ENCODE data around the gene SPATA1.
"Not testable (repeated sequence)": the region's sequence is repeated elsewhere in the genome, so short reads cannot be mapped to it uniquely, and the experiment has no call there.

SPATA1 gene

GRCh38 chr1:84587099-84587498 lies 80.9 kb downstream of the SPATA1 start:
- DNase-seq (ENCODE audit: low read depth in 2 of 2), result no peak

GRCh38 chr1:84594959-84595358 lies 88.8 kb downstream of the SPATA1 start:
- not testable (repeated sequence) for DNase-seq (ENCODE audit: low read depth in 2 of 2)

GRCh38 chr1:84597011-84597410 lies 90.8 kb downstream of the SPATA1 start:
- DNase-seq (ENCODE audit: low read depth in 2 of 2), result no peak

- DNase-seq (ENCODE audit: low read depth in 2 of 2), result no peak
Measured at GRCh38 chr1:84598418-84598817, 92.2 kb downstream of the SPATA1 start.

- DNase-seq (ENCODE audit: low read depth in 2 of 2), result no peak
Measured at GRCh38 chr1:84598846-84599741, 92.9 kb downstream of the SPATA1 start.

- no peak for DNase-seq (ENCODE audit: low read depth in 2 of 2)
Measured at GRCh38 chr1:84600796-84601195, 94.6 kb downstream of the SPATA1 start.

- no peak for DNase-seq (ENCODE audit: low read depth in 2 of 2)
Measured at GRCh38 chr1:84603223-84603622, 97.0 kb downstream of the SPATA1 start.

- DNase-seq (ENCODE audit: low read depth in 2 of 2), result no peak
Measured at GRCh38 chr1:84603941-84604830, 98.0 kb downstream of the SPATA1 start.

GRCh38 chr1:84605157-84605556 lies 99.0 kb downstream of the SPATA1 start:
- no peak for DNase-seq (ENCODE audit: low read depth in 2 of 2)

GRCh38 chr1:84606977-84607376 lies 100.8 kb downstream of the SPATA1 start:
- DNase-seq (ENCODE audit: low read depth in 2 of 2), result no peak

- no peak for DNase-seq (ENCODE audit: low read depth in 2 of 2)
Measured at GRCh38 chr1:84611091-84611490, 104.9 kb downstream of the SPATA1 start.

- DNase-seq (ENCODE audit: low read depth in 2 of 2), result no peak
Measured at GRCh38 chr1:84611796-84612195, 105.6 kb downstream of the SPATA1 start.

- no peak for DNase-seq (ENCODE audit: low read depth in 2 of 2)
Measured at GRCh38 chr1:84613026-84613425, 106.8 kb downstream of the SPATA1 start.

GRCh38 chr1:84613887-84614286 lies 107.7 kb downstream of the SPATA1 start:
- no peak for DNase-seq (ENCODE audit: low read depth in 2 of 2)

GRCh38 chr1:84615790-84616189 lies 109.6 kb downstream of the SPATA1 start:
- no peak for DNase-seq (ENCODE audit: low read depth in 2 of 2)
